DND-41 (cell line): Measurements from ENCODE around the gene ZNF212.

ENCODE experiments used
- ATAC-seq: fragments of 200-7000 bp; cut with Tn5 transposase; 3 replicates; pipeline ENCODE4 v1.9.1; 2021; ENCODE audit warnings: low read depth; ENCODE audit not compliant: insufficient read depth
- DNase-seq: peaks from one replicate; pipeline ENCODE4 v3.0.0-alpha.2; 2020
- H2AFZ ChIP-seq: 2 replicates; pipeline ENCODE4 v1.6.0; 2012; ENCODE audit warnings: low read depth, low read length
- H3K27ac ChIP-seq: 2 replicates; pipeline ENCODE4 v1.5.1; 2012; ENCODE audit warnings: low read length, inconsistent platforms
- H3K27me3 ChIP-seq: fragments of 200-600 bp; sonication (generic); 2 replicates; pipeline ENCODE4 v1.6.0; 2012; ENCODE audit warnings: low read length, mild to moderate bottlenecking, inconsistent platforms; ENCODE audit not compliant: insufficient read depth, poor library complexity
- H3K36me3 ChIP-seq: 2 replicates; pipeline ENCODE4 v1.5.1; 2012; ENCODE audit warnings: low read length, inconsistent platforms; ENCODE audit not compliant: insufficient read depth
- H3K4me1 ChIP-seq: 2 replicates; pipeline ENCODE4 v1.5.1; 2012; ENCODE audit warnings: mild to moderate bottlenecking, low read length; ENCODE audit not compliant: insufficient read depth
- H3K4me2 ChIP-seq: 2 replicates; pipeline ENCODE4 v1.6.0; 2012; ENCODE audit warnings: mild to moderate bottlenecking, moderate library complexity, low read length, inconsistent platforms; ENCODE audit not compliant: insufficient read depth
- H3K4me3 ChIP-seq, 2 experiments: fragments of 200-600 bp in 1 of 2; shearing (Covaris generic) in 1 of 2; 2 replicates each; pipeline ENCODE4 v1.5.1; 2012 to 2016; ENCODE audit warnings: inconsistent platforms in 2 of 2, low read length in 2 of 2, mild to moderate bottlenecking in 2 of 2, low read depth in 1 of 2, moderate library complexity in 1 of 2
- H3K79me2 ChIP-seq: 2 replicates; pipeline ENCODE4 v1.6.0; 2012; ENCODE audit warnings: low read length, inconsistent platforms; ENCODE audit not compliant: insufficient read depth
- H3K9ac ChIP-seq: 2 replicates; pipeline ENCODE4 v1.6.0; 2012; ENCODE audit warnings: low read depth, mild to moderate bottlenecking, inconsistent platforms, low read length, moderate library complexity
- H3K9me3 ChIP-seq: 2 replicates; pipeline ENCODE4 v1.5.1; 2012; ENCODE audit warnings: low read length, moderate library complexity, mild to moderate bottlenecking, inconsistent platforms; ENCODE audit not compliant: insufficient read depth, severe bottlenecking
- H4K20me1 ChIP-seq: 2 replicates; pipeline ENCODE4 v1.6.0; 2012; ENCODE audit warnings: low read length; ENCODE audit not compliant: insufficient read depth
- EZH2 ChIP-seq: IDR thresholded peaks from 3 replicates; pipeline ENCODE4 v1.6.1; 2012; ENCODE audit warnings: borderline replicate concordance, low read depth, mild to moderate bottlenecking, moderate library complexity, low read length, inconsistent platforms; ENCODE audit not compliant: severe bottlenecking
- TF ChIP-seq, protein P1 (sequence below): IDR thresholded peaks from 2 replicates; pipeline ENCODE4 v1.5.1; 2012; ENCODE audit warnings: borderline replicate concordance, low read length, moderate library complexity, mild to moderate bottlenecking; ENCODE audit not compliant: poor library complexity, severe bottlenecking; ENCODE audit errors: extremely low read depth

Gene ZNF212

GRCh38 chr7:149280661-149281507 is 41.4 kb downstream of the ZNF212 start:
- DNase-seq (no peak), ATAC-seq (no peak)
- Histone ChIP-seq H3K9ac (no peak overlapping the region), H4K20me1 (no peaks in the 10 kb centered on the region), H3K27me3 (no peaks in the 10 kb centered on the region), H3K4me3 (no peak overlapping the region), H2AFZ (no peak overlapping the region), H3K79me2 (no peaks in the 10 kb centered on the region), H3K27ac (no peak overlapping the region), H3K4me2 (no peak overlapping the region), H3K9me3 (no peaks in the 10 kb centered on the region), H3K36me3 (0 out of 2 replicates have a peak, but pooled peaks cover 6% of the 10 kb centered on the region), H3K4me1 (peaks cover 20% of the 10 kb centered on the region)
- TF ChIP-seq, protein P1, sequence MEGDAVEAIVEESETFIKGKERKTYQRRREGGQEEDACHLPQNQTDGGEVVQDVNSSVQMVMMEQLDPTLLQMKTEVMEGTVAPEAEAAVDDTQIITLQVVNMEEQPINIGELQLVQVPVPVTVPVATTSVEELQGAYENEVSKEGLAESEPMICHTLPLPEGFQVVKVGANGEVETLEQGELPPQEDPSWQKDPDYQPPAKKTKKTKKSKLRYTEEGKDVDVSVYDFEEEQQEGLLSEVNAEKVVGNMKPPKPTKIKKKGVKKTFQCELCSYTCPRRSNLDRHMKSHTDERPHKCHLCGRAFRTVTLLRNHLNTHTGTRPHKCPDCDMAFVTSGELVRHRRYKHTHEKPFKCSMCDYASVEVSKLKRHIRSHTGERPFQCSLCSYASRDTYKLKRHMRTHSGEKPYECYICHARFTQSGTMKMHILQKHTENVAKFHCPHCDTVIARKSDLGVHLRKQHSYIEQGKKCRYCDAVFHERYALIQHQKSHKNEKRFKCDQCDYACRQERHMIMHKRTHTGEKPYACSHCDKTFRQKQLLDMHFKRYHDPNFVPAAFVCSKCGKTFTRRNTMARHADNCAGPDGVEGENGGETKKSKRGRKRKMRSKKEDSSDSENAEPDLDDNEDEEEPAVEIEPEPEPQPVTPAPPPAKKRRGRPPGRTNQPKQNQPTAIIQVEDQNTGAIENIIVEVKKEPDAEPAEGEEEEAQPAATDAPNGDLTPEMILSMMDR: no peak
- no peak for TF ChIP-seq EZH2

GRCh38 chr7:149281508-149282330 is 42.3 kb downstream of the ZNF212 start:
- no peak for ATAC-seq
- Histone ChIP-seq H3K79me2 (no peaks in the 10 kb centered on the region), H3K36me3 (0 out of 2 replicates have a peak, but pooled peaks cover 6% of the 10 kb centered on the region), H3K4me1 (peaks cover 24% of the 10 kb centered on the region), H3K4me3 (no peak overlapping the region), H3K9ac (no peak overlapping the region), H3K27ac (no peak overlapping the region), H4K20me1 (no peaks in the 10 kb centered on the region), H3K27me3 (no peaks in the 10 kb centered on the region), H3K4me2 (no peak overlapping the region), H3K9me3 (no peaks in the 10 kb centered on the region), H2AFZ (no peak overlapping the region)
- TF ChIP-seq, protein P1: no peak
- no peak for DNase-seq

DNA sequence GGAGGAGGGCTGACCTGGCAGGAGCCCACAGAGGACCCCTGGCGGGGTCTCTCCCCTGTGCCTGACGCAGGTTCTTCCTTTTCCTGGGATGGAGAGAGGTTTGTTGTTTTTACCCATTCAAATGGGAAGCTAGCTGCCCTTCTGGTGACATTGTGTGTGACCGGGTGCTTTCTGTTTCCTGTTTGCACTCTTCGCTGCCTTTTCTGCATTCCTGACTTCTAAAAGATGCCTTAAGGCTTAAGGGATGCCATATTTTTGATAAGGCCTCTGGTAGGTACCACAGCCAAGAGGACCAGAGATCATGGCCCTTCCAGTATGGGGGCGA is 42.8 kb downstream of the ZNF212 start:
- DNase-seq (no peak), ATAC-seq (no peak)
- Histone ChIP-seq H3K9ac (no peak overlapping the region), H3K4me2 (no peak overlapping the region), H3K36me3 (0 out of 2 replicates have a peak, but pooled peaks cover 4% of the 10 kb centered on the region), H2AFZ (no peak overlapping the region), H3K79me2 (no peaks in the 10 kb centered on the region), H3K27ac (no peak overlapping the region), H3K9me3 (no peaks in the 10 kb centered on the region), H3K27me3 (no peaks in the 10 kb centered on the region), H3K4me1 (peaks cover 26% of the 10 kb centered on the region), H4K20me1 (no peaks in the 10 kb centered on the region), H3K4me3 (no peak overlapping the region)
- no peak for TF ChIP-seq EZH2

DNA sequence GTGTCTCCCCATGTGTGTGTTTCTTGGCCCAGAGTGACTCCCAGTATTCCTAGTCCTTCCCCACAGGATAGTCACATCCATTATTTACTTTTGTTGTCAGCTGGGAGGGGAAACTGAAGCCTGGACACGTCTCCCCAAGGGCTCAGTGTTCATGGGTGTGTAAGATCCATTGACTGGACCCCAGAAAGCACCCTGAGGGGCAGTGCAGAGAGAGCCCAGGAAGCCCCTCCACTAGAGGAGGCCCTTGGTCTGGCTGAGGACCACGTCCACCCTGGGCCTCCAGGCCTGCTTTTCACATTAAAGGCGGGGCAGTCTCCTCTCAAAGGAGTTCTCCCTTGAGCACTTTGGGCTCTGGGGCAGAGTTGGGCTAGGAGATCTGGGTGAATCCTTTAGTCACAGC is 43.9 kb downstream of the ZNF212 start:
- no peak for ATAC-seq
- H3K4me2 ChIP-seq: no peak overlapping the region

More for the DNA sequence above, 43.9 kb downstream of the ZNF212 start:
- Histone ChIP-seq H3K9me3 (no peaks in the 10 kb centered on the region), H3K79me2 (no peaks in the 10 kb centered on the region), H3K4me1 (peaks cover 26% of the 10 kb centered on the region), H3K9ac (no peak overlapping the region), H2AFZ (no peak overlapping the region), H4K20me1 (no peaks in the 10 kb centered on the region), H3K36me3 (0 out of 2 replicates have a peak, but pooled peaks cover 4% of the 10 kb centered on the region), H3K27ac (peak overlapping the region; percentile 69; the same call in 1 of the 2 replicates), H3K27me3 (no peaks in the 10 kb centered on the region), H3K4me3 (no peak overlapping the region)
- TF ChIP-seq, protein P1: no peak
- TF ChIP-seq EZH2: no peak
- DNase-seq: no peak
